Measurements from ENCODE around the gene MRPL54.

DNA sequence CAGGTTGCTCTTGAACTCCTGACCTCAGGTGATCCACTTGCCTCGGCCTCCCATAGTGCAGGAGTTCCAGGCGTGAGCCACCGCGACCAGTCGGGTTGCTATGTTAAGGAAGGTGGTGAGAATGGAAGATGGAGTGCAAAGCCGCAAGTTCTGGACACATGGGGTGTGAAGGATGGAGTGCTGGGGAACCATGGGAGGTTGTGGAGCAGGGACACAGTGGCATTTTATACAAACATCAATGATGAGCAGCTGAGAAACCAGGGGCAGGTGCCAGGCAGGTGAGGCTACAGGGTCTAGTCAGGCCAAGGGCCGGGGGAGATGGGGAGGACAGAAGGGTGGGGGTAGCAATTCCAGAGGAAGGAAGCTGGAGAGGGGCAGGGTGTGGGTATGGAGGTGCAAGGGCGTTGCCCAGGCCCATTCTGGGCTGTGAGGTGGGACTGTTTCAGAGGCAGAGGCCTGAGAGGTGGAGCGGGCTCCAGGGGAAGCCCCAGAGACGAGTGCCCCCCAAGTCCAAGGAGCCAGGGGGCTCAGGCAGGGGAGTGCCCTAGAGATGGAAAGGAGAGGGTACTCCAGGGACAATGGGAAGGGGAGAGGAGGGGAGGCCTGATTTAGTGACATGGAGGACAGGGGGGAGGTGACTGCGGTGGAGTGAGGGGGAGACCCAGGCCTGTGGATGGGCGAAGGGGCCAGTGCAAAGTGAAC is 11.5 kb downstream of the MRPL54 start:
- TF ChIP-seq, protein P1, sequence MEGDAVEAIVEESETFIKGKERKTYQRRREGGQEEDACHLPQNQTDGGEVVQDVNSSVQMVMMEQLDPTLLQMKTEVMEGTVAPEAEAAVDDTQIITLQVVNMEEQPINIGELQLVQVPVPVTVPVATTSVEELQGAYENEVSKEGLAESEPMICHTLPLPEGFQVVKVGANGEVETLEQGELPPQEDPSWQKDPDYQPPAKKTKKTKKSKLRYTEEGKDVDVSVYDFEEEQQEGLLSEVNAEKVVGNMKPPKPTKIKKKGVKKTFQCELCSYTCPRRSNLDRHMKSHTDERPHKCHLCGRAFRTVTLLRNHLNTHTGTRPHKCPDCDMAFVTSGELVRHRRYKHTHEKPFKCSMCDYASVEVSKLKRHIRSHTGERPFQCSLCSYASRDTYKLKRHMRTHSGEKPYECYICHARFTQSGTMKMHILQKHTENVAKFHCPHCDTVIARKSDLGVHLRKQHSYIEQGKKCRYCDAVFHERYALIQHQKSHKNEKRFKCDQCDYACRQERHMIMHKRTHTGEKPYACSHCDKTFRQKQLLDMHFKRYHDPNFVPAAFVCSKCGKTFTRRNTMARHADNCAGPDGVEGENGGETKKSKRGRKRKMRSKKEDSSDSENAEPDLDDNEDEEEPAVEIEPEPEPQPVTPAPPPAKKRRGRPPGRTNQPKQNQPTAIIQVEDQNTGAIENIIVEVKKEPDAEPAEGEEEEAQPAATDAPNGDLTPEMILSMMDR (IDR thresholded peaks at IDR 0.05) = no peak
- no peak for TF ChIP-seq POLR2A (IDR thresholded peaks at IDR 0.05)

Measured in heart left ventricle (tissue), 13 donors.